Measurements from ENCODE around the gene TCAF2. TPM values are rescaled to one million over a fixed set of nuclear protein-coding genes. Genes with fewer than 3 reads are reported as not detected.
"Not testable (repeated sequence)": the region's sequence is repeated elsewhere in the genome, so short reads cannot be mapped to it uniquely, and the experiment has no call there.

The TCAF2 gene
- polyA plus RNA-seq (2012; ENCODE audit: insufficient read length, low read depth) = not detected

- TF ChIP-seq SIN3A (IDR thresholded peaks at IDR 0.05; ENCODE audit: borderline replicate concordance, insufficient read depth, low read length); FOXP2 (optimal IDR thresholded peaks at IDR 0.05; ENCODE audit: borderline replicate concordance, extremely low read depth, extremely low read length, insufficient read depth); REST (IDR thresholded peaks at IDR 0.05; ENCODE audit: insufficient read depth in 1 of 2, low read depth in 2 of 2, low read length in 2 of 2): not testable (repeated sequence)
Observed at GRCh38 chr7:143620646-143621045, at the start of gene TCAF2. TCAF2 (plus strand) TSS chr7:143620974.

- not testable (repeated sequence) for TF ChIP-seq TAF1 (IDR thresholded peaks at IDR 0.05; ENCODE audit: borderline replicate concordance, insufficient read depth, low read length); REST (IDR thresholded peaks at IDR 0.05; ENCODE audit: insufficient read depth in 1 of 2, low read depth in 2 of 2, low read length in 2 of 2); FOXP2 (optimal IDR thresholded peaks at IDR 0.05; ENCODE audit: borderline replicate concordance, extremely low read depth, extremely low read length, insufficient read depth)
Observed at GRCh38 chr7:143571501-143571900, 49.3 kb upstream of the TCAF2 start, which contains the start of gene CTAGE15. CTAGE15 (plus strand) TSS chr7:143571801; CDS start chr7:143571818, 17 bp downstream.

Measured in PFSK-1 (cell line).